IMR-90 (cell line): ENCODE data around the gene COL12A1. TPM values are rescaled to one million over a fixed set of nuclear protein-coding genes. Genes with fewer than 3 reads are reported as not detected.

Source experiments
- ATAC-seq: fragments of 200-7000 bp; cut with Tn5 transposase; 2 replicates; pipeline ENCODE4 v1.9.1; 2020; ENCODE audit warnings: low read depth, mild to moderate bottlenecking, moderate library complexity
- BruUV-seq: library from RNA; stranded (reverse); fragments of 400-500 nt; replicated peaks from 2 replicates; lab custom pipeline; 2021; lab: Mats Ljungman, UMichigan
- CTCF ChIA-PET: fragments of 300-600 bp; formaldehyde crosslinking; extraction: SDS; loops from one replicate; lab custom pipeline; 2021; ENCODE audit warnings: antibody characterized with exemption; lab: Yijun Ruan, JAX
- POLR2A ChIA-PET: fragments of 300-600 bp; sonication (Branson Sonifier 250); formaldehyde crosslinking; loops from one replicate; lab custom pipeline; 2022; ENCODE audit warnings: antibody characterized with exemption; ENCODE audit not compliant: unreplicated experiment; lab: Charles Lee
- DNase-seq: peaks from one replicate; pipeline ENCODE4 v3.0.0; 2013
- H2AFZ ChIP-seq: replicated peaks from 2 replicates; pipeline ENCODE3; 2013; ENCODE audit warnings: low read length, mild to moderate bottlenecking; ENCODE audit not compliant: poor library complexity
- H2AK5ac ChIP-seq: 2 replicates; pipeline ENCODE4 v1.6.1; 2013; ENCODE audit warnings: low read depth, low read length, inconsistent platforms
- H2AK9ac ChIP-seq: replicated peaks from 2 replicates; pipeline ENCODE3; 2013; ENCODE audit warnings: mild to moderate bottlenecking, low read depth, low read length, moderate library complexity; ENCODE audit not compliant: poor library complexity
- H2BK120ac ChIP-seq: 2 replicates; pipeline ENCODE4 v1.6.1; 2013; ENCODE audit warnings: low read depth, low read length, inconsistent platforms
- H2BK15ac ChIP-seq: 3 replicates; pipeline ENCODE4 v1.6.1; 2013; ENCODE audit warnings: low read depth, low read length, inconsistent platforms
- H2BK20ac ChIP-seq: 2 replicates; pipeline ENCODE4 v1.6.1; 2013; ENCODE audit warnings: low read depth, mild to moderate bottlenecking, inconsistent platforms, low read length, moderate library complexity
- H2BK5ac ChIP-seq: 2 replicates; pipeline ENCODE4 v1.6.1; 2013; ENCODE audit warnings: mild to moderate bottlenecking, low read depth, low read length, inconsistent platforms; ENCODE audit not compliant: poor library complexity, severe bottlenecking
- H3K14ac ChIP-seq: replicated peaks from 2 replicates; pipeline ENCODE4 v1.6.1; 2013; ENCODE audit warnings: low read depth, low read length, inconsistent platforms
- H3K18ac ChIP-seq: 2 replicates; pipeline ENCODE4 v1.6.1; 2013; ENCODE audit warnings: low read depth, low read length, control low read depth
- H3K23ac ChIP-seq: 2 replicates; pipeline ENCODE4 v1.6.1; 2013; ENCODE audit warnings: low read depth, low read length, inconsistent platforms
- H3K27ac ChIP-seq: 2 replicates; pipeline ENCODE4 v1.5.1; 2013; ENCODE audit warnings: mild to moderate bottlenecking, control low read depth, low read length; ENCODE audit not compliant: insufficient read depth
- H3K27me3 ChIP-seq: 2 replicates; pipeline ENCODE4 v1.6.1; 2013; ENCODE audit warnings: low read length; ENCODE audit not compliant: control insufficient read depth, insufficient read depth
- H3K36me3 ChIP-seq: 2 replicates; pipeline ENCODE4 v1.6.1; 2013; ENCODE audit warnings: low read length, mixed read lengths; ENCODE audit not compliant: control insufficient read depth, insufficient read depth
- H3K4ac ChIP-seq: 2 replicates; pipeline ENCODE4 v1.6.1; 2013; ENCODE audit warnings: low read depth, low read length, inconsistent platforms
- H3K4me1 ChIP-seq: 2 replicates; pipeline ENCODE4 v1.6.1; 2013; ENCODE audit warnings: low read length, mixed read lengths; ENCODE audit not compliant: control insufficient read depth, insufficient read depth
- H3K4me2 ChIP-seq: 2 replicates; pipeline ENCODE4 v1.6.1; 2013; ENCODE audit warnings: low read depth, mild to moderate bottlenecking, control low read depth, low read length, moderate library complexity
- H3K4me3 ChIP-seq: 2 replicates; pipeline ENCODE4 v1.5.1; 2013; ENCODE audit warnings: low read depth, mild to moderate bottlenecking, control low read depth, low read length, moderate library complexity; ENCODE audit not compliant: insufficient read depth
- H3K56ac ChIP-seq: 2 replicates; pipeline ENCODE4 v1.6.1; 2013; ENCODE audit warnings: low read length, inconsistent platforms; ENCODE audit not compliant: insufficient read depth; ENCODE audit errors: extremely low read depth
- H3K79me1 ChIP-seq, 2 experiments: 2 replicates each; pipeline ENCODE4 v1.6.1; 2013; ENCODE audit warnings: low read length in 2 of 2, inconsistent platforms in 1 of 2, low read depth in 1 of 2
- H3K9ac ChIP-seq: 2 replicates; pipeline ENCODE4 v1.6.1; 2013; ENCODE audit warnings: low read depth, low read length, control low read depth
- H3K9me1 ChIP-seq: 2 replicates; pipeline ENCODE4 v1.6.1; 2013; ENCODE audit warnings: low read length, inconsistent platforms; ENCODE audit not compliant: insufficient read depth
- H3K9me3 ChIP-seq: 2 replicates; pipeline ENCODE4 v1.6.1; 2013; ENCODE audit warnings: low read length; ENCODE audit not compliant: control insufficient read depth, insufficient read depth
- H4K20me1 ChIP-seq: 2 replicates; pipeline ENCODE4 v1.6.1; 2013; ENCODE audit warnings: low read length, inconsistent platforms; ENCODE audit not compliant: insufficient read depth
- H4K5ac ChIP-seq: 2 replicates; pipeline ENCODE4 v1.6.1; 2013; ENCODE audit warnings: mild to moderate bottlenecking, low read depth, low read length, control low read depth
- H4K8ac ChIP-seq, 2 experiments: 2 replicates each; pipeline ENCODE4 v1.6.1; 2013; ENCODE audit warnings: low read depth in 2 of 2, low read length in 2 of 2, control low read depth in 1 of 2, inconsistent platforms in 1 of 2
- H4K91ac ChIP-seq: 2 replicates; pipeline ENCODE4 v1.6.1; 2013; ENCODE audit warnings: low read depth, low read length, inconsistent platforms; ENCODE audit not compliant: insufficient read depth
- BHLHE40 ChIP-seq: fragments of 150-350 bp; IDR thresholded peaks from 2 replicates; pipeline ENCODE4 v1.6.1; 2016; ENCODE audit warnings: mild to moderate bottlenecking, low read depth, low read length
- CHD1 ChIP-seq: IDR thresholded peaks from 2 replicates; pipeline ENCODE4 v1.6.1; 2012; ENCODE audit warnings: low read depth, low read length, improper control_type of control experiment
- FOS ChIP-seq: fragments of 150-350 bp; IDR thresholded peaks from 2 replicates; pipeline ENCODE4 v1.6.1; 2016; ENCODE audit warnings: low read depth, low read length
- MAZ ChIP-seq: IDR thresholded peaks from 2 replicates; pipeline ENCODE4 v1.6.1; 2012; ENCODE audit warnings: low read depth, mild to moderate bottlenecking, low read length, improper control_type of control experiment, moderate library complexity, borderline replicate concordance
- MXI1 ChIP-seq: IDR thresholded peaks from 2 replicates; pipeline ENCODE4 v1.6.1; 2012; ENCODE audit warnings: low read depth, mild to moderate bottlenecking, low read length, moderate library complexity, borderline replicate concordance
- NFE2L2 ChIP-seq: fragments of 150-350 bp; IDR thresholded peaks from 2 replicates; pipeline ENCODE4 v1.6.1; 2016; ENCODE audit warnings: low read depth, mild to moderate bottlenecking, low read length
- POLR2A ChIP-seq: IDR thresholded peaks from 2 replicates; pipeline ENCODE4 v1.6.1; 2012; ENCODE audit warnings: mild to moderate bottlenecking, low read depth, low read length
- RAD21 ChIP-seq: IDR thresholded peaks from 2 replicates; pipeline ENCODE4 v1.6.1; 2012; ENCODE audit warnings: low read length, improper control_type of control experiment
- RCOR1 ChIP-seq: IDR thresholded peaks from 2 replicates; pipeline ENCODE4 v1.6.1; 2012; ENCODE audit warnings: mild to moderate bottlenecking, low read length, improper control_type of control experiment; ENCODE audit not compliant: insufficient replicate concordance
- RFX5 ChIP-seq: IDR thresholded peaks from 2 replicates; pipeline ENCODE4 v1.8.0; 2012; ENCODE audit warnings: low read depth, mild to moderate bottlenecking, low read length, moderate library complexity
- SMC3 ChIP-seq: fragments of 150-350 bp; IDR thresholded peaks from 2 replicates; pipeline ENCODE4 v1.6.1; 2016; ENCODE audit warnings: low read depth, mild to moderate bottlenecking, antibody characterized with exemption, low read length, moderate library complexity
- WGBS, 2 experiments: methylation state at CpG; one replicate each; pipeline versions ENCODE4 v1.1.5 to v1.1.7; 2013; ENCODE audit warnings: missing lambda C conversion rate in 2 of 2; ENCODE audit not compliant: insufficient read length in 1 of 2; ENCODE audit errors: extremely low coverage in 2 of 2; 5-methylcytosine and 5-hydroxymethylcytosine counted together
- dilution Hi-C: fragments of 300-500 bp; cut with HindIII; formaldehyde crosslinking; loops from one replicate; pipeline ENCODE4 v1.14.3; 2018; ENCODE audit warnings: low sequenced_read_pairs; ENCODE audit not compliant: unreplicated experiment
- in situ Hi-C: fragments of 300-500 bp; cut with MboI; formaldehyde crosslinking; loops from 3 replicates; pipeline ENCODE4 v1.14.3; 2019; ENCODE audit warnings: low sequenced_read_pairs, inconsistent platforms, mixed read lengths
- intact Hi-C: fragments of 100-400 bp; cut with micrococcal nuclease; formaldehyde crosslinking; loops from 2 replicates; pipeline ENCODE4 v1.10.0; 2022
- polyA plus RNA-seq, 3 experiments: library from polyadenylated mRNA; depleted of rRNA; stranded (reverse); fragments of >200 nt; gene quantifications; 2 replicates each; pipeline ENCODE4 v1.2.3, GENCODE V29; 2012; ENCODE audit warnings: low replicate concordance in 1 of 3
- total RNA-seq: library from RNA; depleted of rRNA; stranded (reverse); fragments of >200 nt; gene quantifications from 2 replicates; pipeline ENCODE4 v1.2.3, GENCODE V29; 2012
- TF ChIP-seq, protein P1 (sequence below): conservative IDR thresholded peaks from 2 replicates; pipeline ENCODE4 v1.5.1; 2012; ENCODE audit warnings: mild to moderate bottlenecking, low read depth, low read length, improper control_type of control experiment
- TF ChIP-seq, protein P2 (sequence below): fragments of 150-350 bp; IDR thresholded peaks from 2 replicates; pipeline ENCODE4 v1.6.1; 2016; ENCODE audit warnings: low read depth, mild to moderate bottlenecking, low read length, moderate library complexity, borderline replicate concordance

COL12A1 gene
- total and polyA plus RNA-seq, 2 of the 4 experiments (the other 2 are of a cell fraction): 350 to 452 TPM

DNA sequence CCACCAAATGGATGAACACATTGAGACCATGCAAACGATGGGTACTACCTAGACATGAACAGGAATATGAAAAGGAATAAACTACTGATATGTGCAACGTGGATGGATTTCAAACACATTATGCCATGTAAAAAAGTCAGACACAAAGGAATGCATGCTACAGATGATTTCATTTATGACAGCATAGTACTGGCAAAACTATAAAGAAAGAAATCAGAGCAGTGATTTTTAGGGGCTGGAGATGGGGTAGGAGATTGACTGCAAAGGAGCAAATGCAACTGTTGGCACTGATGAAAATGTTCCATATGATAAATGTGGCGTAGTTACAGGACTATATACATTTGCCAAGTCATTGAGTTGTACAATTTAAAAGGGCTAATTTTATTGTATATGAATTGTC, 13.4 kb upstream of the COL12A1 start:
- H2BK20ac ChIP-seq: no peak overlapping the region
- H4K91ac ChIP-seq: no peak overlapping the region
- H3K27ac ChIP-seq: no peak overlapping the region
- peaks cover 5% of the 10 kb centered on the region; the same call in 1 of the 2 replicates for H3K9me1 ChIP-seq
- no TSS peak for BruUV-seq
- no peaks in the 10 kb centered on the region for H3K36me3 ChIP-seq
- H3K9ac ChIP-seq: no peak overlapping the region
- no peaks in the 10 kb centered on the region for H4K20me1 ChIP-seq
- intact Hi-C loops: no loop called here
- H2BK15ac ChIP-seq: no peak overlapping the region
- no peak overlapping the region for H4K5ac ChIP-seq
- TF ChIP-seq, protein P1, sequence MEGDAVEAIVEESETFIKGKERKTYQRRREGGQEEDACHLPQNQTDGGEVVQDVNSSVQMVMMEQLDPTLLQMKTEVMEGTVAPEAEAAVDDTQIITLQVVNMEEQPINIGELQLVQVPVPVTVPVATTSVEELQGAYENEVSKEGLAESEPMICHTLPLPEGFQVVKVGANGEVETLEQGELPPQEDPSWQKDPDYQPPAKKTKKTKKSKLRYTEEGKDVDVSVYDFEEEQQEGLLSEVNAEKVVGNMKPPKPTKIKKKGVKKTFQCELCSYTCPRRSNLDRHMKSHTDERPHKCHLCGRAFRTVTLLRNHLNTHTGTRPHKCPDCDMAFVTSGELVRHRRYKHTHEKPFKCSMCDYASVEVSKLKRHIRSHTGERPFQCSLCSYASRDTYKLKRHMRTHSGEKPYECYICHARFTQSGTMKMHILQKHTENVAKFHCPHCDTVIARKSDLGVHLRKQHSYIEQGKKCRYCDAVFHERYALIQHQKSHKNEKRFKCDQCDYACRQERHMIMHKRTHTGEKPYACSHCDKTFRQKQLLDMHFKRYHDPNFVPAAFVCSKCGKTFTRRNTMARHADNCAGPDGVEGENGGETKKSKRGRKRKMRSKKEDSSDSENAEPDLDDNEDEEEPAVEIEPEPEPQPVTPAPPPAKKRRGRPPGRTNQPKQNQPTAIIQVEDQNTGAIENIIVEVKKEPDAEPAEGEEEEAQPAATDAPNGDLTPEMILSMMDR: no peak
- TF ChIP-seq FOS (no peak), RAD21 (no peak), CHD1 (no peak), MXI1 (no peak), RFX5 (no peak), NFE2L2 (no peak), RCOR1 (no peak), POLR2A (no peak), MAZ (no peak), BHLHE40 (no peak), SMC3 (no peak)
- TF ChIP-seq, protein P2, sequence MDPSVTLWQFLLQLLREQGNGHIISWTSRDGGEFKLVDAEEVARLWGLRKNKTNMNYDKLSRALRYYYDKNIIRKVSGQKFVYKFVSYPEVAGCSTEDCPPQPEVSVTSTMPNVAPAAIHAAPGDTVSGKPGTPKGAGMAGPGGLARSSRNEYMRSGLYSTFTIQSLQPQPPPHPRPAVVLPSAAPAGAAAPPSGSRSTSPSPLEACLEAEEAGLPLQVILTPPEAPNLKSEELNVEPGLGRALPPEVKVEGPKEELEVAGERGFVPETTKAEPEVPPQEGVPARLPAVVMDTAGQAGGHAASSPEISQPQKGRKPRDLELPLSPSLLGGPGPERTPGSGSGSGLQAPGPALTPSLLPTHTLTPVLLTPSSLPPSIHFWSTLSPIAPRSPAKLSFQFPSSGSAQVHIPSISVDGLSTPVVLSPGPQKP: no peak
- no peaks in the 10 kb centered on the region for H3K27me3 ChIP-seq
- no peak overlapping the region for H2BK120ac ChIP-seq
- H3K18ac ChIP-seq: no peak overlapping the region
- no peaks in the 10 kb centered on the region for H3K9me3 ChIP-seq
- no peak overlapping the region for H3K4me2 ChIP-seq
- in situ Hi-C loops: loop anchor here (5.0 to 10.0 kb wide), 3 partner anchors 1237 to 1544 kb away; no protein-coding TSS in a partner anchor
- no peak overlapping the region for H3K4me3 ChIP-seq
- ATAC-seq: no peak
- H4K8ac ChIP-seq: no peak overlapping the region
- POLR2A ChIA-PET: no interaction called here
- no peak overlapping the region for H2AFZ ChIP-seq
- H2AK5ac ChIP-seq: no peak overlapping the region; the same call in 1 of the 2 replicates
- no peak overlapping the region for H2AK9ac ChIP-seq
- H3K23ac ChIP-seq: no peak overlapping the region
- peak; percentile 23 for DNase-seq
- no CpG with 5 or more reads among the region's 3 CpGs for WGBS, 2 experiments
- no peak overlapping the region for H2BK5ac ChIP-seq
- H3K4ac ChIP-seq: no peak overlapping the region
- H3K14ac ChIP-seq: no peak overlapping the region
- no peak overlapping the region for H3K56ac ChIP-seq
- H3K4me1 ChIP-seq: peaks cover 12% of the 10 kb centered on the region
- CTCF ChIA-PET: no interaction called here
- dilution Hi-C loops: no loop called here
- H3K79me1 ChIP-seq: no peaks in the 10 kb centered on the region
